CD4-positive, alpha-beta T cell treated with Interleukin-2 at 100 ng/mL for 4 hours (primary cell): Measurements from ENCODE around the gene RAB3IL1.

Source experiments
- DNase-seq: peaks from one replicate; pipeline ENCODE4 v3.0.0-alpha.2; 2020; ENCODE audit warnings: low spot score

Gene RAB3IL1

GRCh38 chr11:61904539-61905048, 12.8 kb downstream of the RAB3IL1 start:
- DNase-seq = no peak

DNA sequence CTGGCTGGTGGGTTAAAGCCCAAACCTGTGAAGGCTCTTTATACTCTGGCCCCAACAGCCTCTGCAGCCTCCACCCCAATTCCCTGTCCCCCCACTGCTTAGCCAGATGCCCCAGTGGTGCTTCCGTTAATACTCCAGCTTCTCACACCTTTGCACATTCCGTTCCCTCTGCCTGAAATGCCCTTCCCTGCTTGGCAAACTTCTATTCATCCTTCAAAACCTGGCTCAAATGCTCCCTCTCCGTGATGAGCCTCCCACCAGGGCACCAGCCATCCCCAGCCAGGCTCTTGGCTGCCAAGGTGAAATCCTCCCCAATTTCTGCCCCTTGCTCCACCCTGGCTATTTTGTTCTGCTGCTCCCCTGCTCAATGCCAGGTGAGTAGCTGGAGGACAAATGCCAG, 13.5 kb downstream of the RAB3IL1 start:
- no peak for DNase-seq

GRCh38 chr11:61902313-61902712, 15.1 kb downstream of the RAB3IL1 start:
- DNase-seq = no peak

- no peak for DNase-seq
Observed at GRCh38 chr11:61901397-61901796, 16.0 kb downstream of the RAB3IL1 start.

- no peak for DNase-seq
Observed at GRCh38 chr11:61900251-61900650, 17.1 kb downstream of the RAB3IL1 start.

GRCh38 chr11:61899146-61899841, 18.1 kb downstream of the RAB3IL1 start:
- DNase-seq = peak; percentile 90

DNA sequence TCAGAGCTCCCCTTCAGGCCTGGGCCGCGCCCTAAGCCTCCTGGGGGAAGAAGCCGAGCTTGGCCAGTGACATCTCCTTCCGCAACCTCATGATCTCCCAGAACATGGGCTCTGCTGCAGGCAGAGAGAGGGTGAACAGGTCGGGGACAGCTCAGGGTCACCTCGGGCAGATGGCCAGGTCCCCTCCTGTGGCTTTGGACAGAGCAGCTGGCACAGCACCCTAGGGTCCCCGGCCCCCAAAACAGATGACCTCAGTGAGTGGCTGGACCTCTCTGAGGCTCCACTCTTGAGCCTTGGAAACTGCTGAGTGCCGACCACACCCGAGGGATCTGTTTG, 19.2 kb downstream of the RAB3IL1 start:
- no peak for DNase-seq

GRCh38 chr11:61897387-61898246, 19.7 kb downstream of the RAB3IL1 start:
- DNase-seq = peak; percentile 76

GRCh38 chr11:61896665-61897386, 20.5 kb downstream of the RAB3IL1 start:
- DNase-seq = no peak

DNA sequence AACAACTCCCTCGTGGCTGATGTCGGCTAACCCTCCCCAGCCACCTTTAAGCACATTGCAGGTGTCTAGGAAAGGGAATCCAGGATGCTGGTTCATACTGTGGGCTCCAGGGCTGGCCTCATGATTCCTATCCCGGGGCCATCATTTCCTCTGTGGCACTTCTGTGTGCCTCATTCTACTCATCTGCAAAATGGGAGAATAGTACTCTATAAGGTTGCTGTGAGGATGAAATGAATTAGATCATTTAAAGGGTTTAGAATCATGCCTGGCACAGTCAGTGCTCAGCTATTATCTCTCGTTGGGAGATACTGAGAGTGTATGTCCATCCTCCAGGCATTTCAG, 21.7 kb downstream of the RAB3IL1 start:
- DNase-seq = no peak

GRCh38 chr11:61895046-61895717, 22.2 kb downstream of the RAB3IL1 start:
- DNase-seq = no peak

- no peak for DNase-seq
Observed at GRCh38 chr11:61893981-61894380, 23.4 kb downstream of the RAB3IL1 start.

GRCh38 chr11:61892085-61892370, 25.3 kb downstream of the RAB3IL1 start:
- no peak for DNase-seq

DNA sequence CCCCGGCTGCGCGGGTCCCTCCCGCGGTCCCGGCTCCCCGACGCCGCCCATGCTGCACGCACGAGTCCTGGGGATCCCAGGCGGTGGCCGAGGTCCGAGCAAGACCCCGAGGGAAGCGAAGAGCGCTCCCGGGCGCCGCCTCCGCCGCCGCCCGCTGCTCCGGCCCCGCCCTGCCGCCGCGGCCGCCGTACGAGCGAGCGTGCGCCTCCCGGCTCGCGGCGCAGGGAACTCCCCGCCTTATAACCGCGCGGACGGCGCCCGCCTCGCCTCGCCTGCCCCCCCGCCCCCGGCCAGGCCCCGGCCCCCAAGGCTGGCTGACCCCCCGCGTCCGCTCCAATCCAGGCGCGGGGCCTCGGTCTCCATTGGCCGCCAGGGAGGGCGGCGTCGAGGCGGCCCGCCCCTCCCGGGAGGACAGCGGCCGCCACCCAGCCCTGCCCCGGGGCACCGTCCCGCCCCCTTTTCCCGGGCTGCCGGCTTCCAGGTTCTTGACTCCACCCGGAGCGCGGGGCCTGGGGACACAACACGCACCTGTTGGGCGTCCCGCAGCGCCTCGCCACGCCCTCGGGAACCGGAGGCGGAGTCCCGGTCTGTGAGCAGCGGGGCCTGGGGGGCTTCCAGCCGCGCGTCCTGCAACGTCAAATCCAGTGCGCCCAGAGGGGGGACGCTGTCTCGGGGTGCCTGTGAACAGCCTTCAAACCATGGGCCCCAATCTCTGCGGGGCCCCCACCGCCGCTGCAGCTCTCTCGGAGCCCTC, 25.9 kb downstream of the RAB3IL1 start, which contains the start of gene FADS3:
TSS of gene FADS3 (minus strand) at position 215 of the 754 bp plus-strand sequence. CDS start at position 51, 164 bp downstream.
- peak; percentile 59 for DNase-seq

DNA sequence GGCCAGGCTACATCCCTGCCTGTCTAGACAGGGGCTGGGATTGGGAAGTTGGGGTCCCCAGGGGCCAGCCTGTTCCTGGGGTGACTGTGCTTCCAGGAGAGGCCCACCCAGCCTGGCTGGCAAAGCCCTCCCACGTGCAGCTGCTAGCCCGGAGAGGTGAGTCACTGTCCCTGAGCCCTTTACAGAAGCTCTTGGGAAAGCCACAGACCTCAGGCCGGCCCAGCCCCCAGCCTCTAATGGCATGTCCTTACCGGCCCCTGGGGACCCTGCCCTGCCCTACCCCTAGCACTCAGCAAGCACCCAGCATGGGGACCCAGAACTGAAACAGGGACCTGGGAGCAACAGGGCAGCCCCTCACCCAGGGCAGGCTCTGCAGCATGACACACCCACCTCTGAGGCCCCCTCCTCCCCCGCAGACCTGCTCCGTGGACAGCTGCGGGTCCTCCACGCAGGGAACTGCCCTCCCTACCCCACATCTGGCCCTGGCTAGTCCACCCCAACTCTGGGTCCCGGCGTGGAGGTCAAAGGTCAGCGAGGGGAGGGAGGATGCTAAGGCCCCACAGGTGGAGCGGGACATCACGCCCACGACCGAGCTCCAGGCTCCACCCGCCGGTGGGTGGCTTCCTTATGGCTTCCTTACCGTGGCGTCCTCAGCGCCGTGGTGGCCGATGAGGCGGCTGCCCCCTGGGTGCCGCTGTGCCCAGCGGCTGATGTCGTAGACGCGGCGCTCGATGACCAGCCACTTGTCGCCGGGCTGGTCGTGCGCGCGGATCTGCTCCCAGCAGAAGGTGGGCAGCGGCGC, 26.6 kb downstream of the RAB3IL1 start:
- peak; percentile 16 for DNase-seq

- DNase-seq = no peak
Observed at GRCh38 chr11:61889831-61890230, 27.5 kb downstream of the RAB3IL1 start.

DNA sequence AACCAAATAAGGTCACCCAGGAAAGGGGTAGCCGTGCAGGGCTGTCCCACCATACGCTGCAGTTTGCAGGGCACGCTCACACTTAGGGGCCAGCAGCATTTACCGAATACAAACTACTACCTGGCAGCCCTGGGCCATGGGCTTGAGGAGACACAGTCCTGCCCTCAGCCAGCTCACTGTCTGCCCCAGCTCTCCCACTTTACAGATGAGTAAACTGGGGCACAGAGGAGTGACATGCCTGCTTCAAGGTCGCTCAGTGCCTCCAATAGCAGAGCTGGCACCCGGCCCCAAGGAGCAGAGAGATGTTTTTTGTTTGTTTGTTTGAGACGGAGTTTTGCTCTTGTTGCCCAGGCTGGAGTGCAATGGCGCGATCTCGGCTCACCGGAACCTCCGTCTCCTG, 28.8 kb downstream of the RAB3IL1 start:
- DNase-seq = no peak

GRCh38 chr11:61887839-61888494, 29.4 kb downstream of the RAB3IL1 start:
- DNase-seq = no peak

DNA sequence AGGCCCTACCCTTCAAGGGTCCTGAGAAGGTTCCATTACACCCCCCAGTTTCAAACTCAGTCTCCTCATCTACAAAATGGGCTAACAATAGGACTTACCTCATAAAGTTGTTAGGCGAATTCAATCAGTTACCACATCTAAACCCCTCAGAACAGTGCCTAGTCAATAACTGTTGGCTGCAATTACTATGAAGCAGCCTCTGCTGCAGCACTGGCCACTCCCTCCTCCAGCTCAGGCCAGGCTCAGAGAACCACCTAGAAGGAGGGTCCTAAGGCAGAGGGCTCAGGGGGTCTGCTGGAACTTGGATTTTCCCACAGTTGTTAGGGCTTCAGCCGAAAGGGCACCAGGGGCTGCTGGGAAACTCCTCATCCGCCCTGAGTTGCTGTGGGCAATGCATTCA, 30.7 kb downstream of the RAB3IL1 start:
- no peak for DNase-seq
